ENCODE data around the gene TBC1D21. TPM values are rescaled to one million over a fixed set of nuclear protein-coding genes. Genes with fewer than 3 reads are reported as not detected.

Gene TBC1D21
- total RNA-seq, 2 donors from 2014 or later: not detected

- ATAC-seq: no peak
- no peak for TF ChIP-seq POLR2A (IDR thresholded peaks at IDR 0.05)
- TF ChIP-seq, protein P1, sequence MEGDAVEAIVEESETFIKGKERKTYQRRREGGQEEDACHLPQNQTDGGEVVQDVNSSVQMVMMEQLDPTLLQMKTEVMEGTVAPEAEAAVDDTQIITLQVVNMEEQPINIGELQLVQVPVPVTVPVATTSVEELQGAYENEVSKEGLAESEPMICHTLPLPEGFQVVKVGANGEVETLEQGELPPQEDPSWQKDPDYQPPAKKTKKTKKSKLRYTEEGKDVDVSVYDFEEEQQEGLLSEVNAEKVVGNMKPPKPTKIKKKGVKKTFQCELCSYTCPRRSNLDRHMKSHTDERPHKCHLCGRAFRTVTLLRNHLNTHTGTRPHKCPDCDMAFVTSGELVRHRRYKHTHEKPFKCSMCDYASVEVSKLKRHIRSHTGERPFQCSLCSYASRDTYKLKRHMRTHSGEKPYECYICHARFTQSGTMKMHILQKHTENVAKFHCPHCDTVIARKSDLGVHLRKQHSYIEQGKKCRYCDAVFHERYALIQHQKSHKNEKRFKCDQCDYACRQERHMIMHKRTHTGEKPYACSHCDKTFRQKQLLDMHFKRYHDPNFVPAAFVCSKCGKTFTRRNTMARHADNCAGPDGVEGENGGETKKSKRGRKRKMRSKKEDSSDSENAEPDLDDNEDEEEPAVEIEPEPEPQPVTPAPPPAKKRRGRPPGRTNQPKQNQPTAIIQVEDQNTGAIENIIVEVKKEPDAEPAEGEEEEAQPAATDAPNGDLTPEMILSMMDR (IDR thresholded peaks at IDR 0.05): no peak
- intact Hi-C loops (cut with DNase I): no loop called here
- DNase-seq: no peak
- WGBS, 2 donors: 43 to 50% methylated on average over 1 of the region's 1 CpG
- Histone ChIP-seq H3K4me1 (peaks cover 7% of the 10 kb centered on the region), H3K36me3 (replicated peaks in 1 of 2; ENCODE audit: insufficient read depth in 1 of 2, low read depth in 2 of 2) (no peaks in the 10 kb centered on the region), H3K4me3 (no peak overlapping the region), H3K9me3 (no peaks in the 10 kb centered on the region), H3K27ac (no peak overlapping the region), H3K27me3 (no peaks in the 10 kb centered on the region)
These were observed 23.1 kb upstream of the TBC1D21 start for GRCh38 chr15:73850228-73850627.

- no peak overlapping the region for H3K27ac ChIP-seq
- TF ChIP-seq POLR2A (IDR thresholded peaks at IDR 0.05): no peak
- TF ChIP-seq, protein P1 (IDR thresholded peaks at IDR 0.05): no peak
- 4 to 17% methylated on average over 4 of the region's 4 CpGs for WGBS, 2 donors
- H3K4me3 ChIP-seq: no peak overlapping the region
- no peaks in the 10 kb centered on the region for H3K9me3 ChIP-seq
- DNase-seq (peak; percentile 22 to 48 (median 30)), ATAC-seq (no peak)
- H3K36me3 ChIP-seq (replicated peaks in 1 of 2; ENCODE audit: insufficient read depth in 1 of 2, low read depth in 2 of 2): no peaks in the 10 kb centered on the region
- no peaks in the 10 kb centered on the region for H3K27me3 ChIP-seq
- peaks cover 7% of the 10 kb centered on the region for H3K4me1 ChIP-seq
- intact Hi-C loops (cut with DNase I): no loop called here
These were observed 21.7 kb upstream of the TBC1D21 start for GRCh38 chr15:73851689-73852088.

DNA sequence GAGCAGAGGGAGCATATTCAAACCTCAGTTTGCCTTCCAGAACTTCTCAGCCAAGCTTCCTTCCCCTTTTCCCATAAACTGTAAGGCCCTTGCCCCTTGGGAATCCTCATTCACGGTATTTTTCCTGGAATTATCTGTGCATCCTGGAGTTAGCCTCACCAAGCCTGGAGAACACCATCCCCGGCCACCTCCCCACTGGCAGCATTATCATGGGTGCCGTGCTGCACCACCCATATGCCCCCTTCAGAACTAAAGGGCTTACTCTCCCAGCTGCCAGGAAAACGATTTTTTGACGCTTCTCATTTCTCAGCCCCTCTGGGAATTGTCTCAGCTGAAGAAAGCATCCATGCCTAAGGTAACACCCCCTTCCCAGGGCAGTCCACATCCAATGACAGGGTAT is 20.9 kb upstream of the TBC1D21 start:
- intact Hi-C loops (cut with DNase I): no loop called here
- no peak overlapping the region for H3K4me3 ChIP-seq
- H3K27me3 ChIP-seq: no peaks in the 10 kb centered on the region
- ATAC-seq (no peak), DNase-seq (no peak)
- no peak overlapping the region for H3K27ac ChIP-seq
- TF ChIP-seq POLR2A (IDR thresholded peaks at IDR 0.05): no peak
- TF ChIP-seq, protein P1 (IDR thresholded peaks at IDR 0.05): no peak
- H3K36me3 ChIP-seq (replicated peaks in 1 of 2; ENCODE audit: insufficient read depth in 1 of 2, low read depth in 2 of 2): no peaks in the 10 kb centered on the region
- no peaks in the 10 kb centered on the region for H3K9me3 ChIP-seq
- 69 to 74% methylated on average over 5 of the region's 5 CpGs for WGBS, 2 donors
- H3K4me1 ChIP-seq: peaks cover 7% of the 10 kb centered on the region

DNA sequence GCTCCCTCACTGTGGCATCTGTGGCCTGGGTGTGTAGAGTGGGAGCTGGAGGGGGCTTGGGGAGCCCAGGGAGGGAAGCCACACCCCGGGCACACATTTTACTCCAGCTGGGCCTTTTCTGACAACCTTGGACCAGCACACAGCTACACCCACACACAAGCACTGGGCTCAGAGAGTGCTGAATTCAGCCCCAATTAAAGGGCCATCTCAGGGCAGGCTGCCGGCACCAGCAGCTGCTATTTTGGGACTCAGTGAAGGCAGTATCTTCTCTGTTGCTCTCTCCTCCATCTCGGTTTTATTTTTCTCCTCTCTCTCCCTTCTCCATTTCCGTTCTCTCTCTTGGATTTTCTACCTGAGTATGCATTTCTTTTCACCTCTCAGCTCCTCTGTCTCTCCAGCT is 19.1 kb upstream of the TBC1D21 start:
- Histone ChIP-seq H3K27ac (no peak overlapping the region), H3K36me3 (replicated peaks in 1 of 2; ENCODE audit: insufficient read depth in 1 of 2, low read depth in 2 of 2) (no peaks in the 10 kb centered on the region), H3K4me1 (peaks cover 6% of the 10 kb centered on the region), H3K4me3 (no peak overlapping the region), H3K9me3 (no peaks in the 10 kb centered on the region), H3K27me3 (no peaks in the 10 kb centered on the region)
- ATAC-seq (no peak), DNase-seq (no peak)
- TF ChIP-seq POLR2A (IDR thresholded peaks at IDR 0.05): no peak
- TF ChIP-seq, protein P1 (IDR thresholded peaks at IDR 0.05): no peak
- WGBS, 2 donors: 51 to 58% methylated on average over 4 of the region's 4 CpGs
- intact Hi-C loops (cut with DNase I): no loop called here

- intact Hi-C loops (cut with DNase I): no loop called here
- H3K36me3 ChIP-seq (replicated peaks in 1 of 2; ENCODE audit: insufficient read depth in 1 of 2, low read depth in 2 of 2): no peaks in the 10 kb centered on the region
- H3K27me3 ChIP-seq: no peaks in the 10 kb centered on the region
- H3K4me1 ChIP-seq: no peaks in the 10 kb centered on the region
- ATAC-seq (no peak), DNase-seq (peak; percentile 16 to 75 (median 38))
- 43 to 53% methylated on average over 7 to 14 of the region's 14 CpGs for WGBS, 2 donors
- no peak overlapping the region for H3K27ac ChIP-seq
- H3K4me3 ChIP-seq: no peak overlapping the region
- no peaks in the 10 kb centered on the region for H3K9me3 ChIP-seq
- no peak for TF ChIP-seq POLR2A (IDR thresholded peaks at IDR 0.05)
- TF ChIP-seq, protein P1 (IDR thresholded peaks at IDR 0.05): no peak
These were observed 16.7 kb upstream of the TBC1D21 start for GRCh38 chr15:73856458-73857192.

All from body of pancreas (tissue), 4 donors.